ENCODE data around the gene NDUFB11. TPM values are rescaled to one million over a fixed set of nuclear protein-coding genes. Genes with fewer than 3 reads are reported as not detected.

NDUFB11 gene
- 212 TPM for total RNA-seq
- long read RNA-seq, transcript NDUFB11-202 (3 exons, 1,388 nt): major isoform, 76 of 95 reads
- long read RNA-seq, transcript NDUFB11-201 (3 exons, 948 nt): minor isoform, 17 of 95 reads
- long read RNA-seq, partial matches to known transcripts: 2 of 95 reads
- long read RNA-seq, other reads (novel, unspliced or antisense): 0 of 95 reads

DNA sequence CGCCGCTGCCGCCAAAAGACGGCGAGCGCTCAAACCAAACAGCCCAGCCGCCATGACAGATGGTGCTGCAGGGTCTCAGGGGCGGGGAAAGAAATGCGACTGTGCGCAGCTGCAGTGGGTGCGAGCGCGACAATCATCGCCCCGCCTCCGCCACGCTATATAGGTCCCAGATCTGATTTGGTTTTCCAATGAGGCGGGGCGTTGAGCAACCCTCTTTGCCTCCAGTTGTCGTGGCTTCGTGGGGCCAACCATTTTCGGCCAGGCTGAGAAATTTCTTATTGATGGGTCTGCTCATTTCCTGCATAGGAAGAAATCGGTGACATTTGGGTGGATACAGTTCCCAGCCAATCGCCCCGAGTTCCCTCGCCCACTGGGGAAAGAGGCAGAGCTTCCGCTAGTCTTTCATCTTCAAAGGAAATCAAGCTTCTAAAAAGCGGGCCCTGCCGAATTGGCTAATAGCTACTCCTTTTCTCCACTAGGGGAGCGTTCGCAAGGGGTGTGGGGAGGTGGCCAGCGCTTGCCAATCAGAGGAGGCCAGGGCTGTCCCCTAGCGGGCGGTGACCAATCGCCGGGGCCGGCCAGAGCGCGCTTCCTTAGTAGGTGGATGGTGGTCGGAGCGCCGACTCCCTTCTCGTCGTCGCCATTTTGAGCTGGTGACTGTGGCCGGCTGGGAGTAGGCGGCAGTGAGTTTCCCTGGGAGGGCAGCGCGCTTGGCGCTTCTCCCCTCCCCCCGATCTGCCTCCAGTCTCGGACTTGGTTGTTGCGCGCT is at the start of gene NDUFB11, which contains the start of gene RBM10:
Gene NDUFB11, minus strand, starts transcription at position 77 of the 769 bp plus-strand sequence. Its CDS starts 23 bp downstream, at position 54.
Gene RBM10, plus strand, starts transcription at position 596 of the 769 bp plus-strand sequence. CDS start 2,261 bp downstream, outside the sequence.
- peak; percentile 97 for DNase-seq (ENCODE audit: missing footprints)
- ATAC-seq: peak; percentile 98
- intact Hi-C loops (cut with DNase I): loop anchor here (2.0 kb wide), 1 partner anchor 16 kb away; no protein-coding TSS in a partner anchor

DNA sequence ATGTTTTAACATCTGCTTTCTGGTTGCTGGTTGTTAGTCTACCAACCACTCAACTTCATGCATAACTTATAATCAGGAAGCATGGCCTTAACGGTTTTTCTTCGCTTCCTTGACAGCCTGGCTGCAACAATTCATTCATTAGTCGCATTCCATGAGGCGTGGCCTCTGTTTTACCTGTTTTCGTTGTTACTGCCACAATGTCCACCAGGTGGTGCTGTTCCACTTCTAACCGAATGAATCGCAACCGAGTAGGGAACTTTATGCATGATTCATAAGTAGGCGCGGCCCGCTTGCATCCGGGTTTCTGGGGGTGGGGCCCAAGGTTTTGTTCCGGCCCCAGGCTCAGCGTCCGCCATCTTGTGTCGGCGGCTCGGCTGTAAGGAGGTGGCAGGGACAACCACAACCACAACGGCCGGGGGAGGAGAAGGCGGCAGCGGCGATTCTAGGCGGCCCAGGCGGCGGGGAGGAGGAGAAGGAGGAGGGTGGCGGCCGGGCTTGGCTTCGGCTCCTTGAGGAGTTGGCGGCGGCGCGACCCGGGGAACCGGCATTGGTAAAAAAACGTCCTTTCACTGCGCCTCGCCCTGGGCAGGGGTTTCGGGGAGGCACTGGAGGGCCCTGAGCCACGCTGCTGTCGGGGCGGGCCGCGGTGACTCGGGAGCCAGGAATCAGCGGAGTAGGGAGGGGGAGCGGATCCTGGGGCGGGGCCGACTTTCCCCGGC is 49.1 kb upstream of the NDUFB11 start, which contains the start of gene UBA1:
Gene UBA1, plus strand, starts transcription at position 355 of the 719 bp plus-strand sequence. CDS start 4,974 bp downstream, outside the sequence.
- intact Hi-C loops (cut with DNase I): loop anchor here (1.0 to 10.0 kb wide), 4 partner anchors 191 to 834 kb away; no protein-coding TSS in a partner anchor

GRCh38 chrX:47191806-47192401 is 47.4 kb upstream of the NDUFB11 start:
- intact Hi-C loops (cut with DNase I): loop anchor here (2.0 to 10.0 kb wide), 3 partner anchors 331 to 835 kb away; no protein-coding TSS in a partner anchor
- no peak for ATAC-seq
- DNase-seq (ENCODE audit: missing footprints): no peak

More for the DNA sequence above, 49.1 kb upstream of the NDUFB11 start, which contains the start of gene UBA1:
- peak; percentile 90 for ATAC-seq
- peak; percentile 95 for DNase-seq (ENCODE audit: missing footprints)

DNA sequence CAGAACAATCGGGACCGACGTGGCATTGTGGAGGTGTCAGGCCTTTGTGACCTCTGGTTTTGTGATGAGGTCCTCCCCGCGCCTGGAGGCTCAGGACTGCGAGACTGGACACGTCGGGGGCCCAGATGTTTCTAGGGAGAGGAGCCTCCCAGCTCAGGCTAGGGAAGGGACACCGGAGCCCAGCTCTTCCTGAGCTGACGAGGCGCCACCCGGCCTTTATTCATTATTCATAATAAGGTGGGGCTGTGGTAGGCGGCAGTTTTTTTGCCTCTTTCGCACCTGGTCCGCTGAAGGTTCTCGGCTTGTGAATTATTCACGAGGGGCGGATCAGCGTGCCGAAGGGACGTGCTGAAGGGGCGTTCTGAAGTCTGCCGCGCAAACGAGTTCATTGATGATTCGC is 46.8 kb upstream of the NDUFB11 start:
- DNase-seq (ENCODE audit: missing footprints) (no peak), ATAC-seq (no peak)
- intact Hi-C loops (cut with DNase I): loop anchor here (5.0 to 10.0 kb wide), 2 partner anchors 453 to 836 kb away; no protein-coding TSS in a partner anchor

- ATAC-seq (peak; percentile 91), DNase-seq (ENCODE audit: missing footprints) (peak; percentile 89)
- intact Hi-C loops (cut with DNase I): loop anchor here (5.0 to 10.0 kb wide), 2 partner anchors 454 to 837 kb away; no protein-coding TSS in a partner anchor
Observed at GRCh38 chrX:47190445-47191269, 46.2 kb upstream of the NDUFB11 start.

GRCh38 chrX:47189906-47190305 is 45.4 kb upstream of the NDUFB11 start:
- ATAC-seq (no peak), DNase-seq (ENCODE audit: missing footprints) (no peak)
- intact Hi-C loops (cut with DNase I): loop anchor here (5.0 to 10.0 kb wide), 2 partner anchors 455 to 837 kb away; no protein-coding TSS in a partner anchor

DNA sequence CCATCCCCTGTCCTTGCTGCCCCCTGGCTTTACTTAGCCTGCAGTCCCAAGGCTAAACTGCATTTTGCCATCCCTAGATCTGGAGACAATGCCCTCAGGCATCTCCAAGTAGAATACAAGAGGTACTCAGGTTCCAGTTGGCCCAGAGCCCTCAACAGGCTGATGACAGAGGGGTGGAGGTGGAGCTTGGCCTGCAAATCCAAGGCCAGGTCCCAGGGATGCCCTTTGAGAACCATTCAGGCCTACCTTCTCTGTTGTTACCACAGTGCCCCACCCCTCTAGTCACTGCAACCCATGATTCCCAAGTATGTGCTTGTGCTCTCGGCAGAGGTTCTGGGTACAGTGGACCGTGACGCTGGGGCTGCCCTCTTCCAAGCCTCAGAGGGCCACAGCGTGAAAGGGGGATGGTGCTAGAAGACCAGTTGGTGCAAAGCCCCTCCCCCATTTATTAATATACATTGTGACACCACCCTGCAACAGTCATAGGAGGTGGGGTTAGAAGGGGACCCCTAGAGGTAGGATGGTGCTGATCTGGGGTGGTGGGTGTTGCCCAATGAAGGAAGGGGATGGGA is 42.7 kb upstream of the NDUFB11 start:
- DNase-seq (ENCODE audit: missing footprints) (no peak), ATAC-seq (no peak)
- intact Hi-C loops (cut with DNase I): no loop called here

DNA sequence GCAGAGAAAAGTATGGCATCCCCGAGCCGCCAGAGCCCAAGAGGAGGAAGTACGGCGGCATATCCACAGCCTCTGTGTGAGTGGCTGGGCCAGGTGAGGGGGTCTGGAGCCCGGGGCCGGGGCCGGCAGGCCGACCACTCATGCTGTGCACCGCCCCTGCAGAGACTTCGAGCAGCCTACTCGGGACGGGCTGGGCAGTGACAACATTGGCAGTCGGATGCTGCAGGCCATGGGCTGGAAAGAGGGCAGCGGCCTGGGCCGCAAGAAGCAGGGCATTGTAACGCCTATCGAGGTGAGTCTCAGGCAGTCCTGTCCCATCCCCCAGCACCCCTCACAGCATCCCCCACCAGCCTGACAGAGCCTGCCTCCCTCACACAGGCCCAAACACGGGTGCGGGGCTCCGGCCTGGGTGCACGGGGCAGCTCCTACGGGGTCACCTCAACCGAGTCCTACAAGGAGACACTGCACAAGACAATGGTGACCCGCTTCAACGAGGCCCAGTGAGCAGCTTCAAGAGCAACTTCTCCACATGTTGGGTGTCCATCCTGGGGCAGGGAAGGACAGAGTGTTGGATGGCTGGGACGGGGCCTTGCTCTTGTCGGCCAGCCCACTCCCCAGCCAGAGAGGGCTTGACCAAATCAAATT is 41.7 kb upstream of the NDUFB11 start:
- ATAC-seq (no peak), DNase-seq (ENCODE audit: missing footprints) (no peak)
- intact Hi-C loops (cut with DNase I): no loop called here

DNA sequence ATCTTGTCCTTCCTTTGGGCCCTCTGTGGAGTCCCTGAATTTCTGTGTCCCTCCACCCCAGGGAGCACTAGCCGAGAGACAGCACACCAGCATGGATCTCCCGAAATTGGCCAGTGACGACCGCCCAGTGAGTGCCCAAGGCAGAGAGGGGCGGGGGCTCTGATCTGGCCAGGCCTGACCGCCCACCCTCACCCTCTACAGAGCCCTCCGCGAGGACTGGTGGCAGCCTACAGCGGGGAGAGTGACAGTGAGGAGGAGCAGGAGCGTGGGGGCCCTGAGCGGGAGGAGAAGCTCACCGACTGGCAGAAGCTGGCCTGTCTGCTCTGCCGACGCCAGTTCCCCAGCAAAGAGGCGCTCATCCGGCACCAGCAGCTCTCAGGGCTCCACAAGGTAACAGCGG is 40.7 kb upstream of the NDUFB11 start:
- intact Hi-C loops (cut with DNase I): no loop called here
- DNase-seq (ENCODE audit: missing footprints): no peak
- ATAC-seq: no peak

GRCh38 chrX:47184486-47184885 is 40.0 kb upstream of the NDUFB11 start:
- intact Hi-C loops (cut with DNase I): no loop called here
- ATAC-seq: no peak
- DNase-seq (ENCODE audit: missing footprints): no peak

DNA sequence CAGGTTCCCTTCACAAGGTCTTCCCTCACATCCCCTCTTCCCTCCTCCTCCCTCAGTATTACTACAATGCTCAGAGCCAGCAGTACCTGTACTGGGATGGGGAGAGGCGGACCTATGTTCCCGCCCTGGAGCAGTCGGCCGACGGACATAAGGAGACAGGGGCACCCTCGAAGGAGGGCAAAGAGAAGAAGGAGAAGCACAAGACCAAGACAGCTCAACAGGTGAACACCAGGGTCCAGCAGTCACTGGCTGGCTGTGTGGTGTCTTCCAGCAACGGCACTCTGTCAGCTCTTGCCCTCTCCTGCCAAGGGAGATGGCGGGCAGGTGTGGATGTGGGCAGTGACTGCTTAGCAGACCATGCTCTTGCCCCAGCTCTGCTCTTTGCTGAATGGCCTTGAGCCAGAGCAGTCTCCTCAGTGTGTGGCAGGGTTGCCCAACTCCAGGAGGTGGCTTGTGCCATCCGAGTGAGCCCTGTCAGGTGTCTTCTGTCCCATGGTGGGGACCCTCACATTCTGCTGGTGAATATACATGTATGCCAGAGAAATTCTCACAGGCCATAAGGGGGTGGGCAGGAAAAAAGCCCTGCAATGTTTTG is 37.7 kb upstream of the NDUFB11 start:
- no peak for ATAC-seq
- intact Hi-C loops (cut with DNase I): no loop called here
- no peak for DNase-seq (ENCODE audit: missing footprints)

- intact Hi-C loops (cut with DNase I): no loop called here
- ATAC-seq: no peak
- DNase-seq (ENCODE audit: missing footprints): no peak
Observed at GRCh38 chrX:47181301-47181700, 36.8 kb upstream of the NDUFB11 start.

GRCh38 chrX:47180346-47180745 is 35.8 kb upstream of the NDUFB11 start:
- no peak for DNase-seq (ENCODE audit: missing footprints)
- intact Hi-C loops (cut with DNase I): no loop called here
- ATAC-seq: no peak

DNA sequence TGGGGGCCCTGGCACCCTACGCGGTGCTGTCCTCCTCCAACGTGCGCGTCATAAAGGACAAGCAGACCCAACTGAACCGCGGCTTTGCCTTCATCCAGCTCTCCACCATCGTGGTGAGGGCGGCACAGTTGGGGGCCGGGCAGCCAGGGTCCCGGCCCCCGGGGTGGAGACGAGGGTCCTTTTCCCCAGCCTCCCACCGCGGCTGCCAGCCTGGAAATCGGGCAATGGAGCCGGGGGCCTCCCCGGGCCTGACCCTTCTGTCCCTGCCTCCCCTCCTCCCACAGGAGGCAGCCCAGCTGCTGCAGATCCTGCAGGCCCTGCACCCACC is 35.4 kb upstream of the NDUFB11 start:
- intact Hi-C loops (cut with DNase I): no loop called here
- ATAC-seq: no peak
- DNase-seq (ENCODE audit: missing footprints): no peak

DNA sequence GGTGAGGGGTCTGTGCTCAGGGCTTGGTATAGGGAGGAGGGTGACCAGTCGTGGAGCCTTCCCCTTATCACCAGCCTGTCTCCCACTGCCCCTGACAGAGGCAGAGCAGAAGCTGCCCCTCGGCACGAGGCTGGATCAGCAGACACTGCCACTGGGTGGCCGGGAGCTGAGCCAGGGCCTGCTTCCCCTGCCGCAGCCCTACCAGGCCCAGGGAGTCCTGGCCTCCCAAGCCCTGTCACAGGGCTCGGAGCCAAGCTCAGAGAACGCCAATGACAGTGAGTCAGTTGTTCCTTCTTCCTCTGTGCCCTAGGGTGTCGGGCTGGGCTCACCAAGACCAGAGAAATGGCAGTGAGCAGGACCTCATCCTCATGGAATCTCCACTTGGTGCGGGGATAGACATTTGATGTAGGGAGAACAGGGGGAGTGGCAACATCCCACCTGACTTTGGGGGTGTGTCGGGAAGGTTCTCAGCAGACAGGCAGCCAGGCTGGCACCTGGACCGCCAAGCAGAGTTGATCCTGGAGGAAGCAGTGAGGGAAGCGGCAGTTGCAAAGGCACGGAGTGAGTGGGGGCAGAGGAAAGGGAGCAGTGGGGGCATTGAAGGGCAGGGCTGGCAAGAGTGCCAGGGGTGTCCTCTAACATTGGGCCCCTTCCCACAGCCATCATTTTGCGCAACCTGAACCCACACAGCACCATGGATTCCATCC is 34.9 kb upstream of the NDUFB11 start:
- peak; percentile 85 for ATAC-seq
- intact Hi-C loops (cut with DNase I): no loop called here
- DNase-seq (ENCODE audit: missing footprints): no peak

DNA sequence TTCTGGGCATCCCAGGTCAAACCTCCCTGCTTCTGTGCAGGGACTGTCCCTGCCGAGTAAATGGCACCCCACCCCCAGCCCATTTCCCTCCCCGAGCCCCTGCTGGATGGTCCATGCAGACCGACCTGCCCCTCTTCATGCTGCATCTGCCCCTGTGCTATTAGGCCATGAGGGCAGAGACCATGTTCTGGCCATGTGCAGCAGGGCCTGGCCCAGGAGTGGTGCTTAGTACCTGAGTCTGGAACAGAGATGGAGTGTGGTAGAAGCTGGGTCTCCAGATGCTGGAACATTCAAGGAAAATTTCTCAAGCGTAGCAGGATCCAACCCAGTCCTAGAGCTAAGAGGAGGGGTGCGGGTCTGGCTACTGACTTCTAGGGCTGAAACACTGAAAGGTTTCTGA is 33.8 kb upstream of the NDUFB11 start:
- no peak for DNase-seq (ENCODE audit: missing footprints)
- intact Hi-C loops (cut with DNase I): no loop called here
- no peak for ATAC-seq
